Heart left ventricle (tissue), 16 donors: Measurements from ENCODE around the gene ANKRD29. TPM values are rescaled to one million over a fixed set of nuclear protein-coding genes. Genes with fewer than 3 reads are reported as not detected.
A peak's percentile ranks its signal among the peaks of the same experiment; 100 is the strongest.

Source experiments
- ATAC-seq, 4 donors: fragments of 200-7000 bp; cut with Tn5 transposase; one replicate each; pipeline ENCODE4 v1.9.1; 2020 to 2022; ENCODE audit warnings: moderate library complexity in 4 of 4, mild to moderate bottlenecking in 3 of 4, moderate number of reproducible peaks in 1 of 4
- DNase-seq, 5 donors: peaks; one replicate each; pipeline ENCODE4 v3.0.0-alpha.2; 2020
- H3K27ac ChIP-seq, 12 donors: fragments of 200-600 bp; sonication (generic) in 4 of 12; one replicate each; pipeline versions ENCODE4 v1.5.0 to v1.8.0; 2016 to 2022; ENCODE audit warnings: mild to moderate bottlenecking in 2 of 12
- H3K27me3 ChIP-seq, 9 donors: fragments of 200-600 bp; sonication (generic) in 2 of 9; one replicate each; pipeline versions ENCODE4 v1.5.1 to v1.8.0; 2016 to 2022; ENCODE audit warnings: mild to moderate bottlenecking in 3 of 9
- H3K36me3 ChIP-seq, 9 donors: fragments of 200-600 bp; sonication (generic) in 2 of 9; one replicate each; pipeline versions ENCODE4 v1.5.0 to v1.8.0; 2018 to 2022; ENCODE audit warnings: mild to moderate bottlenecking in 2 of 9
- H3K4me1 ChIP-seq, 12 donors: fragments of 200-600 bp; sonication (generic) in 4 of 12; one replicate each; pipeline versions ENCODE4 v1.5.0 to v1.8.0; 2016 to 2022; ENCODE audit warnings: mild to moderate bottlenecking in 3 of 12
- H3K4me3 ChIP-seq, 12 donors: fragments of 200-600 bp; sonication (generic) in 4 of 12; one replicate each; pipeline versions ENCODE4 v1.5.0 to v1.8.0; 2017 to 2022; ENCODE audit warnings: mild to moderate bottlenecking in 9 of 12, moderate library complexity in 4 of 12
- H3K9me3 ChIP-seq, 12 donors: fragments of 200-600 bp; sonication (generic) in 4 of 12; one replicate each; pipeline versions ENCODE4 v1.5.0 to v1.8.0; 2016 to 2022; ENCODE audit warnings: mild to moderate bottlenecking in 1 of 12
- POLR2A ChIP-seq, 2 donors: fragments of 450-650 bp; IDR thresholded peaks; one replicate each; pipeline ENCODE4 v1.6.1; 2017; ENCODE audit warnings: antibody characterized with exemption in 2 of 2, mild to moderate bottlenecking in 2 of 2, moderate library complexity in 2 of 2
- WGBS, 4 donors: extraction: QIAGEN DNeasy Blood & Tissue Kit in 2 of 4; methylation state at CpG; one replicate each; pipeline versions ENCODE4 v1.1.5 to v1.1.7; 2013 to 2018; 5-methylcytosine and 5-hydroxymethylcytosine counted together
- intact Hi-C, 10 donors: fragments of 100-400 bp; cut with DNase I; formaldehyde crosslinking; loops; one replicate each; pipeline versions ENCODE4 v1.11.1 to v1.14.2; 2022
- polyA plus RNA-seq, 2 donors: library from polyadenylated mRNA; stranded (reverse); fragments of 200-250 nt; gene quantifications; one replicate each; pipeline ENCODE4 v1.2.3, GENCODE V29; 2013
- total RNA-seq, 9 donors: library from RNA; depleted of rRNA in 2 of 9; stranded (reverse); fragments of >200 nt in 2 of 9; fragmentation: NEBNext Ultra II Directional in 3 of 9; extraction: Animal tissue kit (Norgen Biotek cat#: 25700) in 3 of 9; gene quantifications; one replicate each; pipeline versions ENCODE4 v1.1.0 to v1.2.4, GENCODE V29; 2016 to 2023
- TF ChIP-seq, protein P1 (sequence below), 12 donors: fragments of 200-600 bp; sonication (generic) in 4 of 12; IDR thresholded peaks; one replicate each; pipeline versions ENCODE4 v1.5.0 to v1.8.0; 2018 to 2022; ENCODE audit warnings: antibody characterized with exemption in 12 of 12, mild to moderate bottlenecking in 5 of 12
- donor health status: ischemic (EF 13 %, LVEDD 7.1; RV severe dilation, severe dysfunction).
- donor health status: healthy with polysubstance abuse.
- donor health status: DM: no; HTN: yes; CAD: no.
- donor health status: DM: no; HTN: no; CAD: no.
- donor health status: ischemic (EF 25% LVEDD 6.9; RV normal size, moderate dysfunction).
- donor health status: ischemic (EF 25% LVEDD 5.7; RV mildly dilated, moderate dysfunction).
- donor health status: healthy.
- donor health status: DM: yes; HTN: yes; CAD: no.
- donor health status: ischemic (EF 35%, LVEDD 5.7; RV mildly dilated, moderate dysfunction).
- donor health status: nonischemic (EF 11% LVEDD 7.7; RV severe dilation, severe dysfunction).
- donor health status: DM: yes; HTN: yes; CAD: no.
- donor health status: PGD.
- donor health status: ischemic (EF 29% LVEDD 5.4; RV normal size, mild dysfunction).
- donor health status: nonischemic (EF 23%, LVEDD 6.1; RV moderate dilation, normal function).

ANKRD29 gene
- total and polyA plus RNA-seq, 11 donors, result 1.7 to 7.1 (median 4.9) TPM

- no peaks in the 10 kb centered on the region for H3K36me3 ChIP-seq
- 64 to 79% (median 72%) methylated on average over 6 of the region's 6 CpGs for WGBS, 4 donors
- intact Hi-C loops, result loop anchor here in 9 of 10 donors (1.0 to 10.0 kb wide), 8 partner anchors 81 to 209 kb away; partner anchors contain the start of gene RMC1 (in 1 of the 9)
- H3K27me3 ChIP-seq, result no peaks in the 10 kb centered on the region
- H3K4me3 ChIP-seq, result no peak overlapping the region
- TF ChIP-seq POLR2A (IDR thresholded peaks at IDR 0.05), result no peak
- peaks cover 0 to 16% (median 1%) of the 10 kb centered on the region in 12 donors for H3K9me3 ChIP-seq
- ATAC-seq (no peak), DNase-seq (no peak)
- peak overlapping the region in 2 of 12 donors; percentile 26 to 55 for H3K27ac ChIP-seq
- peaks cover 0 to 9% (median 0%) of the 10 kb centered on the region in 12 donors for H3K4me1 ChIP-seq
These were observed 41.3 kb upstream of the ANKRD29 start for GRCh38 chr18:23703987-23704384.

GRCh38 chr18:23703057-23703986 is 40.6 kb upstream of the ANKRD29 start:
- no peaks in the 10 kb centered on the region for H3K27me3 ChIP-seq
- peak overlapping the region in 2 of 12 donors; percentile 26 to 55 for H3K27ac ChIP-seq
- DNase-seq (peak in 1 of 5 donors; percentile 28), ATAC-seq (peak; percentile 50 to 89 (median 77))
- no peak overlapping the region for H3K4me3 ChIP-seq
- H3K9me3 ChIP-seq, result peaks cover 0 to 16% (median 1%) of the 10 kb centered on the region in 12 donors
- intact Hi-C loops, result loop anchor here in 9 of 10 donors (1.0 to 10.0 kb wide), 8 partner anchors 81 to 209 kb away; partner anchors contain the start of gene RMC1 (in 1 of the 9)
- TF ChIP-seq, protein P1, sequence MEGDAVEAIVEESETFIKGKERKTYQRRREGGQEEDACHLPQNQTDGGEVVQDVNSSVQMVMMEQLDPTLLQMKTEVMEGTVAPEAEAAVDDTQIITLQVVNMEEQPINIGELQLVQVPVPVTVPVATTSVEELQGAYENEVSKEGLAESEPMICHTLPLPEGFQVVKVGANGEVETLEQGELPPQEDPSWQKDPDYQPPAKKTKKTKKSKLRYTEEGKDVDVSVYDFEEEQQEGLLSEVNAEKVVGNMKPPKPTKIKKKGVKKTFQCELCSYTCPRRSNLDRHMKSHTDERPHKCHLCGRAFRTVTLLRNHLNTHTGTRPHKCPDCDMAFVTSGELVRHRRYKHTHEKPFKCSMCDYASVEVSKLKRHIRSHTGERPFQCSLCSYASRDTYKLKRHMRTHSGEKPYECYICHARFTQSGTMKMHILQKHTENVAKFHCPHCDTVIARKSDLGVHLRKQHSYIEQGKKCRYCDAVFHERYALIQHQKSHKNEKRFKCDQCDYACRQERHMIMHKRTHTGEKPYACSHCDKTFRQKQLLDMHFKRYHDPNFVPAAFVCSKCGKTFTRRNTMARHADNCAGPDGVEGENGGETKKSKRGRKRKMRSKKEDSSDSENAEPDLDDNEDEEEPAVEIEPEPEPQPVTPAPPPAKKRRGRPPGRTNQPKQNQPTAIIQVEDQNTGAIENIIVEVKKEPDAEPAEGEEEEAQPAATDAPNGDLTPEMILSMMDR (IDR thresholded peaks at IDR 0.05), result peak; percentile 38 to 74 (median 56)
- no peak for TF ChIP-seq POLR2A (IDR thresholded peaks at IDR 0.05)
- 49 to 56% (median 55%) methylated on average over 6 of the region's 6 CpGs for WGBS, 4 donors
- H3K36me3 ChIP-seq, result no peaks in the 10 kb centered on the region
- H3K4me1 ChIP-seq, result peaks cover 0 to 9% (median 0%) of the 10 kb centered on the region in 12 donors

GRCh38 chr18:23702606-23703005 is 39.9 kb upstream of the ANKRD29 start:
- Histone ChIP-seq H3K4me1 (peaks cover 0 to 9% (median 0%) of the 10 kb centered on the region in 12 donors), H3K4me3 (no peak overlapping the region), H3K9me3 (peaks cover 0 to 16% (median 1%) of the 10 kb centered on the region in 12 donors), H3K36me3 (no peaks in the 10 kb centered on the region), H3K27me3 (no peaks in the 10 kb centered on the region), H3K27ac (no peak overlapping the region)
- intact Hi-C loops, result loop anchor here in 9 of 10 donors (1.0 to 10.0 kb wide), 8 partner anchors 80 to 208 kb away; partner anchors contain the start of gene RMC1 (in 1 of the 9)
- 84 to 90% (median 89%) methylated on average over 4 of the region's 4 CpGs for WGBS, 4 donors
- ATAC-seq, result no peak
- TF ChIP-seq, protein P1 (IDR thresholded peaks at IDR 0.05), result no peak
- TF ChIP-seq POLR2A (IDR thresholded peaks at IDR 0.05), result no peak
- DNase-seq, result no peak

DNA sequence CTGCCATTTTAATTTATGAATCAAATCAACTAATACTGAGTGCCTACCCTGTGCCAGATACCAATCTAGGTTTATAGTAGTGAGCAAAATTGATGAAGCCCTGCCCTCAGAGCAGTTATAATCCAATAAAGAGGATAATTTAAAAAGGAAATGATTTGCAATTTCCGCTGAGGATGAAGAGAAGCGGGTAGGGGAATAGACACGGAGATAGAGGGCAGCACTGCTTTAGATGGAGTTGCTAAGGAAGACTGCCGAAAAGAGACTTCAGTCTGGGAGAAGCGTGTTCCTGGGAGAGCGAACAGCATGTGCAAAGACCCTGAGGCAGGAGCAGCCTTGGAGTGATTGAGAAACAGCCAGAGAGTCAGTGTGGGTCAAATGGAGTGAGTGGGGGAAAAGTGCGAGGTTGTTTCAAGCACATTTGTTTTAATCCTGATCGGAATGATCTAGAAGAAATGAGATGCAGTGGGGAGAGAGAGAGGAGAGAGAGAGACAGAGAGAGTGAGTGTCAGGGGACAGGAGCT is 38.9 kb upstream of the ANKRD29 start:
- no peak for ATAC-seq
- intact Hi-C loops, result loop anchor here (2.0 to 10.0 kb wide), 7 partner anchors 79 to 207 kb away; partner anchors contain the start of gene RMC1 (in 1 of the 10)
- TF ChIP-seq, protein P1 (IDR thresholded peaks at IDR 0.05), result no peak
- no peak for TF ChIP-seq POLR2A (IDR thresholded peaks at IDR 0.05)
- Histone ChIP-seq H3K4me3 (no peak overlapping the region), H3K27me3 (no peaks in the 10 kb centered on the region), H3K27ac (no peak overlapping the region), H3K9me3 (peaks cover 0 to 6% (median 0%) of the 10 kb centered on the region in 12 donors), H3K36me3 (no peaks in the 10 kb centered on the region), H3K4me1 (peaks cover 0 to 9% (median 0%) of the 10 kb centered on the region in 12 donors)
- DNase-seq, result no peak
- 90 to 95% (median 91%) methylated on average over 8 of the region's 8 CpGs for WGBS, 4 donors
